Hepatocyte (in vitro differentiated cells): ENCODE measurements around the gene FGF12. TPM values are rescaled to one million over a fixed set of nuclear protein-coding genes. Genes with fewer than 3 reads are reported as not detected.

Experiments used
- DNase-seq: peaks from one replicate; pipeline ENCODE4 v3.0.0-alpha.2; 2016; ENCODE audit warnings: low spot score
- H2AFZ ChIP-seq: fragments of 200-600 bp; sonication (generic); 2 replicates; pipeline ENCODE4 v1.6.0; 2016; ENCODE audit warnings: antibody characterized with exemption, mild to moderate bottlenecking
- H3K27ac ChIP-seq: fragments of 200-600 bp; sonication (generic); 2 replicates; pipeline ENCODE4 v1.5.1; 2016; ENCODE audit warnings: mild to moderate bottlenecking
- H3K27me3 ChIP-seq: fragments of 200-600 bp; sonication (generic); 2 replicates; pipeline ENCODE4 v1.6.1; 2016
- H3K36me3 ChIP-seq: fragments of 200-600 bp; sonication (generic); replicated peaks from 2 replicates; pipeline ENCODE4 v1.5.1; 2016; ENCODE audit warnings: low read depth; ENCODE audit not compliant: insufficient read depth
- H3K4me1 ChIP-seq: fragments of 200-600 bp; sonication (generic); 2 replicates; pipeline ENCODE4 v1.5.1; 2016; ENCODE audit warnings: mild to moderate bottlenecking, moderate library complexity; ENCODE audit not compliant: insufficient read depth
- H3K4me2 ChIP-seq: fragments of 200-600 bp; sonication (generic); 2 replicates; pipeline ENCODE4 v1.6.0; 2016
- H3K4me3 ChIP-seq: fragments of 200-600 bp; sonication (generic); 2 replicates; pipeline ENCODE4 v1.5.1; 2016; ENCODE audit warnings: mild to moderate bottlenecking
- H3K79me2 ChIP-seq: fragments of 200-600 bp; sonication (generic); 2 replicates; pipeline ENCODE4 v1.6.0; 2017; ENCODE audit warnings: mild to moderate bottlenecking
- H3K9me2 ChIP-seq: fragments of 200-600 bp; sonication (generic); replicated peaks from 2 replicates; pipeline ENCODE4 v1.6.0; 2017; ENCODE audit warnings: mild to moderate bottlenecking; ENCODE audit not compliant: insufficient read depth
- H3K9me3 ChIP-seq: fragments of 200-600 bp; sonication (generic); 2 replicates; pipeline ENCODE4 v1.5.1; 2016; ENCODE audit warnings: low read depth, mild to moderate bottlenecking
- H4K20me1 ChIP-seq: fragments of 200-600 bp; sonication (generic); 2 replicates; pipeline ENCODE4 v1.6.0; 2016; ENCODE audit warnings: mild to moderate bottlenecking; ENCODE audit not compliant: insufficient read depth, poor library complexity, severe bottlenecking
- EZH2 ChIP-seq: fragments of 200-600 bp; sonication (generic); IDR thresholded peaks from 2 replicates; pipeline ENCODE4 v1.6.1; 2016; ENCODE audit warnings: antibody characterized with exemption, mild to moderate bottlenecking, borderline replicate concordance
- EZH2phosphoT487 ChIP-seq: fragments of 200-600 bp; sonication (generic); IDR thresholded peaks from one replicate; pipeline ENCODE4 v1.6.1; 2018; ENCODE audit warnings: antibody characterized with exemption, mild to moderate bottlenecking, low read depth, moderate library complexity; ENCODE audit not compliant: unreplicated experiment, severe bottlenecking
- WGBS: methylation state at CpG from one replicate; pipeline ENCODE4 v1.1.6; 2016; ENCODE audit warnings: low lambda C conversion rate; ENCODE audit errors: missing lambda C conversion rate; 5-methylcytosine and 5-hydroxymethylcytosine counted together
- polyA plus RNA-seq: library from polyadenylated mRNA; unstranded; fragments of >200 nt; fragmentation: Nextera tagmentation; extraction: Ambion mirVana; gene quantifications from 2 replicates; pipeline ENCODE4 v1.2.1, GENCODE V29; 2016
- total RNA-seq: library from RNA; depleted of rRNA; stranded (reverse); fragments of >200 nt; gene quantifications from 2 replicates; pipeline ENCODE4 v1.2.3, GENCODE V29; 2014
- TF ChIP-seq, protein P1 (sequence below): fragments of 200-600 bp; sonication (generic); IDR thresholded peaks from 2 replicates; pipeline ENCODE4 v1.5.1; 2016; ENCODE audit warnings: antibody characterized with exemption, mild to moderate bottlenecking; ENCODE audit not compliant: poor library complexity

FGF12 gene
- total and polyA plus RNA-seq, 2 experiments from 2014 or later: 2.1 TPM

DNA sequence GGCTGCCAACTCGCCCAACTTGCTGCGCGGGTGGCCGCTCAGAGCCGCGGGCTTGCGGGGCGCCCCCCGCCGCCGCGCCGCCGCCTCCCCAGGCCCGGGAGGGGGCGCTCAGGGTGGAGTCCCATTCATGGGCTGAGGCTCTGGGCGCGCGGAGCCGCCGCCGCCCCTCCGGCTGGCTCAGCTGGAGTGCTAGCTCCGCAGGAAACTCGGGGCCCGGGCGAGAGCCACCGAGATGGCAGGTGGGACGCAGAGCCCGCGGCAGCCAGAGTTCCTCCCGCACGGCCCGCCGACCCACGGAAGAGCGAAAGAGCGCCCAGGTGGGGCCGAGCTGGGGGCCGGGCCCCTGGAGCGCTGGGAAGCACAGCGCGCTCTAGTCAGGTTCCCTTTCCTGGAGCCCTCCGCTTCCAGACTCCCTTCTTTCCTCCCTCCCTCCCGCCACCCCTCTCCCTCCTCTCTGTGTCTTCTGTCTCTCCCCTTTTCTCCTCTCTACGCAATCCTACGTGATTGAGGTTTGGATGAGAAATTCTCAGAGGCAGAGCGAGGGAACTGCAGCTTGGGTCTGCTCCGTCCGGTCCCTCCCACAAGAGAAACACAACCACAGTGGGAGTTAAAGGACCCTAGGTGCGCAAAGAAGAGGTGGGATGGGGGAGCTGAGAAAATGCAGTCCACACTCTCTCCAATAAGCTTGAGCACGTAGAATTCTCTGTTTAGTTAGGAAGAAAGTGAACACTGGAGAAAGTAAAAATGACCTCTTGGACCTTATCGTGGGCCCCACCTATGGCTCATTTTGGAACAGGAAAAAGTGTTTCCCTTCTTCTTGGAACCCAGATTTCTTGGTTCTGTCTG is 317.3 kb downstream of the FGF12 start:
- WGBS: 3% methylated on average over 32 of the region's 53 CpGs
- no peaks in the 10 kb centered on the region for H3K4me1 ChIP-seq
- TF ChIP-seq, protein P1, sequence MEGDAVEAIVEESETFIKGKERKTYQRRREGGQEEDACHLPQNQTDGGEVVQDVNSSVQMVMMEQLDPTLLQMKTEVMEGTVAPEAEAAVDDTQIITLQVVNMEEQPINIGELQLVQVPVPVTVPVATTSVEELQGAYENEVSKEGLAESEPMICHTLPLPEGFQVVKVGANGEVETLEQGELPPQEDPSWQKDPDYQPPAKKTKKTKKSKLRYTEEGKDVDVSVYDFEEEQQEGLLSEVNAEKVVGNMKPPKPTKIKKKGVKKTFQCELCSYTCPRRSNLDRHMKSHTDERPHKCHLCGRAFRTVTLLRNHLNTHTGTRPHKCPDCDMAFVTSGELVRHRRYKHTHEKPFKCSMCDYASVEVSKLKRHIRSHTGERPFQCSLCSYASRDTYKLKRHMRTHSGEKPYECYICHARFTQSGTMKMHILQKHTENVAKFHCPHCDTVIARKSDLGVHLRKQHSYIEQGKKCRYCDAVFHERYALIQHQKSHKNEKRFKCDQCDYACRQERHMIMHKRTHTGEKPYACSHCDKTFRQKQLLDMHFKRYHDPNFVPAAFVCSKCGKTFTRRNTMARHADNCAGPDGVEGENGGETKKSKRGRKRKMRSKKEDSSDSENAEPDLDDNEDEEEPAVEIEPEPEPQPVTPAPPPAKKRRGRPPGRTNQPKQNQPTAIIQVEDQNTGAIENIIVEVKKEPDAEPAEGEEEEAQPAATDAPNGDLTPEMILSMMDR: peak; percentile 6
- no peak for TF ChIP-seq EZH2phosphoT487
- no peaks in the 10 kb centered on the region for H4K20me1 ChIP-seq
- H3K4me2 ChIP-seq: peak overlapping the region; percentile 98
- no peaks in the 10 kb centered on the region for H3K9me2 ChIP-seq
- H3K4me3 ChIP-seq: peak overlapping the region; percentile 75
- peaks cover 71% of the 10 kb centered on the region for H3K27me3 ChIP-seq
- no peak overlapping the region for H3K27ac ChIP-seq
- peak overlapping the region; percentile 66 for H2AFZ ChIP-seq
- H3K36me3 ChIP-seq: no peaks in the 10 kb centered on the region
- H3K9me3 ChIP-seq: no peaks in the 10 kb centered on the region
- no peaks in the 10 kb centered on the region for H3K79me2 ChIP-seq
- peak; percentile 18 for DNase-seq

DNA sequence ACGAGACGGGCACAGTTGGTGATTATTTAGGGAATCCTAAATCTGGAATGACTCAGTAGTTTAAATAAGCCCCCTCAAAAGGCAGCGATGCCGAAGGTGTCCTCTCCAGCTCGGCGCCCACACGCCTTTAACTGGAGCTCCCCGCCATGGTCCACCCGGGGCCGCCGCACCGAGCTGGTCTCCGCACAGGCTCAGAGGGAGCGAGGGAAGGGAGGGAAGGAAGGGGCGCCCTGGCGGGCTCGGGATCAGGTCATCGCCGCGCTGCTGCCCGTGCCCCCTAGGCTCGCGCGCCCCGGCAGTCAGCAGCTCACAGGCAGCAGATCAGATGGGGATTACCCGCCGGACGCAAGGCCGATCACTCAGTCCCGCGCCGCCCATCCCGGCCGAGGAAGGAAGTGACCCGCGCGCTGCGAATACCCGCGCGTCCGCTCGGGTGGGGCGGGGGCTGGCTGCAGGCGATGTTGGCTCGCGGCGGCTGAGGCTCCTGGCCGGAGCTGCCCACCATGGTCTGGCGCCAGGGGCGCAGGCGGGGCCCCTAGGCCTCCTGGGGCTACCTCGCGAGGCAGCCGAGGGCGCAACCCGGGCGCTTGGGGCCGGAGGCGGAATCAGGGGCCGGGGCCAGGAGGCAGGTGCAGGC is 318.0 kb downstream of the FGF12 start:
- under 1% methylated on average over 48 of the region's 61 CpGs for WGBS
- H3K4me3 ChIP-seq: peak overlapping the region; percentile 75
- peak overlapping the region; percentile 66 for H2AFZ ChIP-seq

DNA sequence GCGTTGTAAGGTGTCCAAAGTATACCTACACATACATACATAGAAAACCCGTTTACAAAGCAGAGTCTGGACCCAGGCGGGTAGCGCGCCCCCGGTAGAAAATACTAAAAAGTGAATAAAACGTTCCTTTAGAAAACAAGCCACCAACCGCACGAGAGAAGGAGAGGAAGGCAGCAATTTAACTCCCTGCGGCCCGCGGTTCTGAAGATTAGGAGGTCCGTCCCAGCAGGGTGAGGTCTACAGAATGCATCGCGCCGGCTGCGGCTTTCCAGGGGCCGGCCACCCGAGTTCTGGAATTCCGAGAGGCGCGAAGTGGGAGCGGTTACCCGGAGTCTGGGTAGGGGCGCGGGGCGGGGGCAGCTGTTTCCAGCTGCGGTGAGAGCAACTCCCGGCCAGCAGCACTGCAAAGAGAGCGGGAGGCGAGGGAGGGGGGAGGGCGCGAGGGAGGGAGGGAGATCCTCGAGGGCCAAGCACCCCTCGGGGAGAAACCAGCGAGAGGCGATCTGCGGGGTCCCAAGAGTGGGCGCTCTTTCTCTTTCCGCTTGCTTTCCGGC is 318.6 kb downstream of the FGF12 start:
- H4K20me1 ChIP-seq: no peaks in the 10 kb centered on the region
- peak overlapping the region; percentile 75 for H3K4me3 ChIP-seq
- H3K9me2 ChIP-seq: no peaks in the 10 kb centered on the region
- WGBS: 1% methylated on average over 28 of the region's 41 CpGs
- DNase-seq: peak; percentile 22
- no peaks in the 10 kb centered on the region for H3K9me3 ChIP-seq
- peaks cover 72% of the 10 kb centered on the region for H3K27me3 ChIP-seq
- H2AFZ ChIP-seq: peak overlapping the region; percentile 66
- H3K4me1 ChIP-seq: no peaks in the 10 kb centered on the region
- H3K27ac ChIP-seq: no peak overlapping the region
- H3K4me2 ChIP-seq: peak overlapping the region; percentile 98
- H3K36me3 ChIP-seq: no peaks in the 10 kb centered on the region
- TF ChIP-seq EZH2phosphoT487 (no peak), EZH2 (peak; percentile 61)
- no peaks in the 10 kb centered on the region for H3K79me2 ChIP-seq

More for the DNA sequence above, 318.0 kb downstream of the FGF12 start:
- Histone ChIP-seq H3K27me3 (peaks cover 72% of the 10 kb centered on the region), H3K36me3 (no peaks in the 10 kb centered on the region), H3K79me2 (no peaks in the 10 kb centered on the region), H3K4me1 (no peaks in the 10 kb centered on the region), H3K27ac (no peak overlapping the region), H3K4me2 (peak overlapping the region; percentile 98), H4K20me1 (no peaks in the 10 kb centered on the region), H3K9me2 (no peaks in the 10 kb centered on the region), H3K9me3 (no peaks in the 10 kb centered on the region)
- peak; percentile 47 for DNase-seq
- TF ChIP-seq, protein P1: no peak
- no peak for TF ChIP-seq EZH2
- no peak for TF ChIP-seq EZH2phosphoT487
